GM23338 (cell line): ENCODE data around the gene MAN1C1. TPM values are rescaled to one million over a fixed set of nuclear protein-coding genes. Genes with fewer than 3 reads are reported as not detected.

Experiments used
- ATAC-seq: fragments of 200-7000 bp; cut with Tn5 transposase; 3 replicates; pipeline ENCODE4 v1.9.1; 2020
- DNase-seq: peaks from one replicate; pipeline ENCODE4 v3.0.0-alpha.2; 2015; ENCODE audit warnings: low spot score
- H2AFZ ChIP-seq: fragments of 200-600 bp; sonication (generic); 2 replicates; pipeline ENCODE4 v1.8.0; 2016; ENCODE audit warnings: antibody characterized with exemption, mild to moderate bottlenecking, moderate library complexity
- H3F3A ChIP-seq: fragments of 200-600 bp; sonication (generic); replicated peaks from 2 replicates; pipeline ENCODE4 v1.8.0; 2017; ENCODE audit warnings: antibody characterized with exemption, mixed run types, low read depth
- H3K27ac ChIP-seq: fragments of 200-600 bp; sonication (generic); 2 replicates; pipeline ENCODE4 v1.6.1; 2016; ENCODE audit warnings: low read depth
- H3K27me3 ChIP-seq: fragments of 200-600 bp; sonication (generic); 2 replicates; pipeline ENCODE4 v1.8.0; 2016; ENCODE audit warnings: mild to moderate bottlenecking, mixed run types, moderate library complexity; ENCODE audit not compliant: insufficient read depth
- H3K36me3 ChIP-seq: fragments of 200-600 bp; sonication (generic); 2 replicates; pipeline ENCODE4 v1.8.0; 2016; ENCODE audit warnings: mild to moderate bottlenecking; ENCODE audit not compliant: insufficient read depth
- H3K4me1 ChIP-seq: fragments of 200-600 bp; sonication (generic); 2 replicates; pipeline ENCODE4 v1.8.0; 2016; ENCODE audit warnings: mild to moderate bottlenecking, moderate library complexity; ENCODE audit not compliant: insufficient read depth
- H3K4me2 ChIP-seq: fragments of 200-600 bp; sonication (generic); 2 replicates; pipeline ENCODE4 v1.7.1; 2017; ENCODE audit warnings: mixed run types
- H3K4me3 ChIP-seq: fragments of 200-600 bp; sonication (generic); 2 replicates; pipeline ENCODE4 v1.6.1; 2016; ENCODE audit warnings: mixed run types
- H3K79me2 ChIP-seq: fragments of 200-600 bp; sonication (generic); replicated peaks from 2 replicates; pipeline ENCODE4 v1.8.0; 2017; ENCODE audit warnings: mild to moderate bottlenecking; ENCODE audit not compliant: insufficient read depth
- H3K9me2 ChIP-seq: fragments of 200-600 bp; sonication (generic); 2 replicates; pipeline ENCODE4 v1.8.0; 2017; ENCODE audit not compliant: insufficient read depth
- H4K20me1 ChIP-seq: fragments of 200-600 bp; sonication (generic); replicated peaks from 2 replicates; pipeline ENCODE4 v1.8.0; 2017; ENCODE audit warnings: mild to moderate bottlenecking; ENCODE audit not compliant: insufficient read depth
- H3K27ac Mint-ChIP-seq: 2 replicates; pipeline ENCODE4 v1.8.0; 2020; ENCODE audit warnings: inconsistent platforms, mild to moderate bottlenecking, moderate library complexity, mixed read lengths
- H3K27me3 Mint-ChIP-seq: 3 replicates; pipeline ENCODE4 v1.8.0; 2022; ENCODE audit warnings: low read depth, mild to moderate bottlenecking, moderate library complexity, mixed read lengths, inconsistent platforms; ENCODE audit not compliant: insufficient read depth, poor library complexity
- H3K36me3 Mint-ChIP-seq: 3 replicates; pipeline ENCODE4 v1.8.0; 2021; ENCODE audit warnings: low read depth, mild to moderate bottlenecking, inconsistent platforms, moderate library complexity, mixed read lengths
- H3K4me1 Mint-ChIP-seq: 3 replicates; pipeline ENCODE4 v1.8.0; 2020; ENCODE audit warnings: mild to moderate bottlenecking, inconsistent platforms, mixed read lengths
- H3K4me3 Mint-ChIP-seq: 3 replicates; pipeline ENCODE4 v1.8.0; 2021; ENCODE audit warnings: moderate library complexity, mild to moderate bottlenecking, inconsistent platforms, mixed read lengths
- H3K9me3 Mint-ChIP-seq: 3 replicates; pipeline ENCODE4 v1.8.0; 2020; ENCODE audit warnings: moderate library complexity, mild to moderate bottlenecking, inconsistent platforms, mixed read lengths
- POLR2AphosphoS5 ChIP-seq: IDR thresholded peaks from 2 replicates; pipeline ENCODE4 v1.6.1; 2016; ENCODE audit warnings: antibody characterized with exemption, low read depth
- STAT1 ChIP-seq: IDR thresholded peaks from one replicate; pipeline ENCODE4 v1.6.1; 2016; ENCODE audit warnings: antibody characterized with exemption; ENCODE audit not compliant: unreplicated experiment
- polyA plus RNA-seq: library from polyadenylated mRNA; unstranded; fragments of >200 nt; fragmentation: Nextera tagmentation; extraction: Ambion mirVana; gene quantifications from 2 replicates; pipeline ENCODE4 v1.2.1, GENCODE V29; 2016
- total RNA-seq: library from RNA; depleted of rRNA; stranded (reverse); fragments of >200 nt; shearing (Covaris generic); gene quantifications from 2 replicates; pipeline ENCODE4 v1.2.3, GENCODE V29; 2014
- TF ChIP-seq, protein P1 (sequence below), 2 experiments: fragments of 200-600 bp in 1 of 2; sonication (generic) in 1 of 2; conservative IDR thresholded peaks; 2 replicates each; pipeline versions ENCODE4 v1.5.1 to v1.6.1; 2016 to 2017; ENCODE audit warnings: antibody characterized with exemption in 2 of 2, low read depth in 2 of 2, mild to moderate bottlenecking in 2 of 2, moderate library complexity in 1 of 2

The MAN1C1 gene
- total and polyA plus RNA-seq, 2 experiments from 2014 or later, result 5.4 to 13.6 TPM

DNA sequence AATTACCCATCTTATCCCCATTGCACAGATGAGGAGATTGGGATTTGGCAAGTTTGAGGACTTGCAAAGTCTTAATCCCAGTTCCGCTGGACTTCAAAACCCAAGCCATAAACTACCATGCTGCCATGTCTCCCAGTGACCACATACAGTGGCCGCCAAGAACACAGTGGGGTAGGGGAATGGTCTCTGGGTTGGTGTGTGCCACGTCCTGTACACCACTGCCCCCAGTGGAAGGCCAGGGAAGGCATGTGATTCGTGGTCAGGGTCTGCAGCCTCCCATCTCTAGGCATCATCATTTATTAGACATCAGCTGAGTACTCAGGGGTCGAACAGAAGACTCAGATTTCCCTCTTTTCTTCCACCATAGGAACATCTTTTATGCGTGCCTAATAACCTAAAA lies 76.0 kb downstream of the MAN1C1 start:
- Histone ChIP-seq H3K27ac (no peak overlapping the region), H3K79me2 (no peaks in the 10 kb centered on the region), H2AFZ (no peak overlapping the region), H3F3A (peaks cover 5% of the 10 kb centered on the region), H4K20me1 (no peaks in the 10 kb centered on the region), H3K36me3 (no peaks in the 10 kb centered on the region), H3K4me1 (peaks cover 11% of the 10 kb centered on the region), H3K4me2 (no peak overlapping the region), H3K4me3 (no peak overlapping the region), H3K9me2 (no peaks in the 10 kb centered on the region), H3K27me3 (no peaks in the 10 kb centered on the region)
- peaks cover 10% of the 10 kb centered on the region for H3K27me3 Mint-ChIP-seq
- DNase-seq (peak; percentile 70), ATAC-seq (peak; percentile 74)
- H3K9me3 Mint-ChIP-seq, result no peaks in the 10 kb centered on the region
- no peaks in the 10 kb centered on the region for H3K36me3 Mint-ChIP-seq
- no peak overlapping the region for H3K4me3 Mint-ChIP-seq
- peaks cover 20% of the 10 kb centered on the region for H3K4me1 Mint-ChIP-seq
- H3K27ac Mint-ChIP-seq, result no peak overlapping the region
- no peak for TF ChIP-seq STAT1
- TF ChIP-seq, protein P1, sequence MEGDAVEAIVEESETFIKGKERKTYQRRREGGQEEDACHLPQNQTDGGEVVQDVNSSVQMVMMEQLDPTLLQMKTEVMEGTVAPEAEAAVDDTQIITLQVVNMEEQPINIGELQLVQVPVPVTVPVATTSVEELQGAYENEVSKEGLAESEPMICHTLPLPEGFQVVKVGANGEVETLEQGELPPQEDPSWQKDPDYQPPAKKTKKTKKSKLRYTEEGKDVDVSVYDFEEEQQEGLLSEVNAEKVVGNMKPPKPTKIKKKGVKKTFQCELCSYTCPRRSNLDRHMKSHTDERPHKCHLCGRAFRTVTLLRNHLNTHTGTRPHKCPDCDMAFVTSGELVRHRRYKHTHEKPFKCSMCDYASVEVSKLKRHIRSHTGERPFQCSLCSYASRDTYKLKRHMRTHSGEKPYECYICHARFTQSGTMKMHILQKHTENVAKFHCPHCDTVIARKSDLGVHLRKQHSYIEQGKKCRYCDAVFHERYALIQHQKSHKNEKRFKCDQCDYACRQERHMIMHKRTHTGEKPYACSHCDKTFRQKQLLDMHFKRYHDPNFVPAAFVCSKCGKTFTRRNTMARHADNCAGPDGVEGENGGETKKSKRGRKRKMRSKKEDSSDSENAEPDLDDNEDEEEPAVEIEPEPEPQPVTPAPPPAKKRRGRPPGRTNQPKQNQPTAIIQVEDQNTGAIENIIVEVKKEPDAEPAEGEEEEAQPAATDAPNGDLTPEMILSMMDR (conservative IDR thresholded peaks at IDR 0.05; ENCODE audit: low read depth in 2 of 2), result peak; percentile 64 to 84

DNA sequence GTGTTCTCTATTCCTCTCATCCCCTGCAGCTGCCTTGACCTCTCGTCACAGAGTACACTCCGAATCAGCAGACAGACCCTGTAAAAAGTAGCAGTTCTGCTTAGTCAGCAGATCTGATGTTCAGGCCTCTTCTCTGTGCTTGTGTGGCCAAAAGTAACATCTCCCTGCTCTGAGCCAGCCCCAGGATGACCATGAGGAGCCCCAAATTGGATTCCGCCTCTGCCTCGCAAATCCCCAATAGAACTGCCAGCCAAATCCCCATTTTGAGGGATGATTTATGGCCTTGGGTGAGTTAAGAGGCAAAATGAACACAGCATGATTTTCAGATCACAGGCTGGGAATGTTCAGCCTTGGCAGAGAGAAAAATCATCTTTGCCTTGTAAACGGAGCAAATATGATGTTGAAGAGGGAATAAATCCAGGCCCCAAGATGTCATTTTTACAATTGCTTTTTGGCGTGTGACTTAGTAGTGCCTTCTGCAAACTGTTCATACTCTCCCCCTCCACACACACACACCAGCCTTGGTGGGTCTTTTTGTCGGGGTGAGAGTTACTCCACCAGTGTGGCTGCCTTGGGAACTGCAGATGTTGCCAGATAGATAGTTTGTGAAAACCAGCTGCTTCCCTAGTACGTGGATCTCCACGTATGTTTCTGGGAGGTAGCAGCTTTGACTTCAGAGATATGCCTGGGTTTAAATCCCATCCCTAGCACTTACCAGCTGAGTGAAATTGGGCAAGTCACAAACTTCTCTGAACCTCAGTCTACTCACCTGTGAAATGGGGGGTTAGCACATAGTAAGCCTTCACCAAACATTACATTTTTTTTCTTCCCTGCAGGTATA lies 77.8 kb downstream of the MAN1C1 start:
- Mint-ChIP-seq H3K27ac (peak overlapping the region; percentile 65; the same call in 1 of the 2 replicates), H3K36me3 (no peaks in the 10 kb centered on the region), H3K4me3 (no peak overlapping the region), H3K9me3 (no peaks in the 10 kb centered on the region), H3K27me3 (peaks cover 15% of the 10 kb centered on the region), H3K4me1 (peaks cover 29% of the 10 kb centered on the region)
- Histone ChIP-seq H4K20me1 (no peaks in the 10 kb centered on the region), H3K4me1 (peaks cover 18% of the 10 kb centered on the region), H3K9me2 (no peaks in the 10 kb centered on the region), H3F3A (peaks cover 5% of the 10 kb centered on the region), H3K27ac (0 out of 2 replicates have a peak overlapping the region, but pooled peaks have one; percentile 19), H2AFZ (no peak overlapping the region), H3K27me3 (no peaks in the 10 kb centered on the region), H3K36me3 (no peaks in the 10 kb centered on the region), H3K4me3 (no peak overlapping the region), H3K4me2 (no peak overlapping the region), H3K79me2 (no peaks in the 10 kb centered on the region)
- ATAC-seq (peak; percentile 34), DNase-seq (peak; percentile 44)
- TF ChIP-seq POLR2AphosphoS5, result no peak

DNA sequence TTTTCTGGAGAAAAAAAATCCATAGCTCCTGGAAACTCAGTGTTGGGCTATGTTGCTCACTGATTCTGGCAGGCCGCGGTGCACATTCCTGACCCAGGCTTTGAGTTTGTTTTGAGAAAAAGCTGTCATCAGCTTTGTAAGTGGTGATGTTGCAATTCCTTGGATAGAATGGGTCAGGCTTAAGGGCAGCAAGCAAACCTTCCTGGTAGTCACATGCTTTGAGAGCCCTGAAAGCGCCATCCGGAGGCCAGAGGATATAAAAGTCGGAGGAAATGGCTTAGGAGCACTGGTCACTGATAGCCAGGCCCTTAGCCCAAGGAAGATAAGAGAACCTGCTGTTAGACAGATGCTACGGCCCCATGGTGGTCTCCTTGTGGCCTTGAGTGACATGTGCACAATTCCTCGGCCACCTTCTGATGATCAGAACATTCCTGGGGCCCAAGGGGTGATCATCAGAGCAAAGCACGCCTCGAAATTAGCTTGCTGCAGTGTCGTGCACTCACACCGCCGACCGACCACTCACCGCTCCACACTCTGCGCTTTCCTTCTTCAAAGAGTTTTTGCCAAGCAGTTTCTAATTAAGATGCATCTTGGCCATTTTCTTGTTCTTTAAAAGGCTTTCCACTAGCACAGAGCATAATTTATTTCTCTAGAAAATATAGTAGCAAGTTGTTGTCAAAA lies 78.6 kb downstream of the MAN1C1 start:
- Mint-ChIP-seq H3K4me3 (no peak overlapping the region), H3K27ac (peak overlapping the region; percentile 56; the same call in 1 of the 2 replicates), H3K27me3 (peaks cover 11% of the 10 kb centered on the region), H3K36me3 (no peaks in the 10 kb centered on the region), H3K4me1 (peaks cover 37% of the 10 kb centered on the region), H3K9me3 (no peaks in the 10 kb centered on the region)
- Histone ChIP-seq H4K20me1 (no peaks in the 10 kb centered on the region), H3F3A (peaks cover 9% of the 10 kb centered on the region), H3K79me2 (no peaks in the 10 kb centered on the region), H3K9me2 (no peaks in the 10 kb centered on the region), H3K4me3 (no peak overlapping the region), H3K4me1 (peaks cover 26% of the 10 kb centered on the region), H2AFZ (peak overlapping the region; percentile 1; the same call in 1 of the 2 replicates), H3K27me3 (no peaks in the 10 kb centered on the region), H3K27ac (no peak overlapping the region), H3K4me2 (peak overlapping the region; percentile 6; the same call in 1 of the 2 replicates), H3K36me3 (no peaks in the 10 kb centered on the region)
- ATAC-seq (peak; percentile 79), DNase-seq (peak; percentile 88)
- TF ChIP-seq POLR2AphosphoS5, result no peak
- TF ChIP-seq, protein P1 (conservative IDR thresholded peaks at IDR 0.05; ENCODE audit: low read depth in 2 of 2), result peak; percentile 48 to 73
